GM19351 (cell line): ENCODE measurements around the gene HTATSF1.

Experiments used
- ATAC-seq: cut with Tn5 transposase; IDR thresholded peaks from one replicate; pipeline ENCODE4 v1.9.1; 2021; ENCODE audit warnings: mild to moderate bottlenecking, moderate library complexity; ENCODE audit not compliant: unreplicated experiment

The HTATSF1 gene, protein sequence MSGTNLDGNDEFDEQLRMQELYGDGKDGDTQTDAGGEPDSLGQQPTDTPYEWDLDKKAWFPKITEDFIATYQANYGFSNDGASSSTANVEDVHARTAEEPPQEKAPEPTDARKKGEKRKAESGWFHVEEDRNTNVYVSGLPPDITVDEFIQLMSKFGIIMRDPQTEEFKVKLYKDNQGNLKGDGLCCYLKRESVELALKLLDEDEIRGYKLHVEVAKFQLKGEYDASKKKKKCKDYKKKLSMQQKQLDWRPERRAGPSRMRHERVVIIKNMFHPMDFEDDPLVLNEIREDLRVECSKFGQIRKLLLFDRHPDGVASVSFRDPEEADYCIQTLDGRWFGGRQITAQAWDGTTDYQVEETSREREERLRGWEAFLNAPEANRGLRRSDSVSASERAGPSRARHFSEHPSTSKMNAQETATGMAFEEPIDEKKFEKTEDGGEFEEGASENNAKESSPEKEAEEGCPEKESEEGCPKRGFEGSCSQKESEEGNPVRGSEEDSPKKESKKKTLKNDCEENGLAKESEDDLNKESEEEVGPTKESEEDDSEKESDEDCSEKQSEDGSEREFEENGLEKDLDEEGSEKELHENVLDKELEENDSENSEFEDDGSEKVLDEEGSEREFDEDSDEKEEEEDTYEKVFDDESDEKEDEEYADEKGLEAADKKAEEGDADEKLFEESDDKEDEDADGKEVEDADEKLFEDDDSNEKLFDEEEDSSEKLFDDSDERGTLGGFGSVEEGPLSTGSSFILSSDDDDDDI

DNA sequence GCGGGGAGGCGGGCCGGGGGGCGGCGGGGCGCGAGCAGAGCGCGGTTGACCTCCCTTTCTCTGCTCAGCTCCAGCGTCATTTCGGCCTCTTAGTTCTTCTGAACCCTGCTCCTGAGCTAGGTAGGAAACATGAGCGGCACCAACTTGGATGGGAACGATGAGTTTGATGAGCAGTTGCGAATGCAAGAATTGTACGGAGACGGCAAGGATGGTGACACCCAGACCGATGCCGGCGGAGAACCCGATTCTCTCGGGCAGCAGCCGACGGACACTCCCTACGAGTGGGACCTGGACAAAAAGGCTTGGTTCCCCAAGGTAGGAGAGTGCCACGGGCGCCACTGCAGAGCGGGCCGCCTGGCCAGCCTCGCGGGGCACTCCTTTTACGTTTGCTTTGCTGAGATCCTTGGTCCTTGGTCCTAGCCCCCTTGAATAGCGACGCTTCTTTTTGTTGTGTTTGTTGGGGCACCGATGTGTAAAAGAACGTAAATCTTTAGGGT lies at the start of gene HTATSF1:
Gene HTATSF1 (plus strand): TSS at position 37 of the 497 bp plus-strand sequence. CDS start 93 bp downstream, at position 130.
- peak; percentile 14 for ATAC-seq

DNA sequence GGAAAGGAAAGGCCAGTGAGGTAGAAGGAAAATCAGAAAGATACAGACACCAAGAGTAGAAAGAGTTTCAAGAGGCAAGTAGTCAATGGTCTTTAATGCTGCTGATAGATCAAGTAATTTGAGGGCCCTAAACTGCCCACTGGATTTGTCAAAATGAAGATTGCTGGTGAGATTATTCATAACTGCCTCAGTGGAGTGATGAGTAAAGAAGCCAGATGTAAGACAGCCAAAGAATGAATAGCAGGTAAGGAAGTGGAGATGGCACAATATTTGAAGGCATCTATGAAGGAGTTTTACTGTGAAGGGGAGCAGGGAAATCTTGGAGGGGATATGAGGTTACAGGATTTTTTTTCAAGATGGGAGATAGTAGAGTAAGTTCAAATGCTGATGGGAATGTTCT lies 49.4 kb upstream of the HTATSF1 start:
- ATAC-seq = no peak

DNA sequence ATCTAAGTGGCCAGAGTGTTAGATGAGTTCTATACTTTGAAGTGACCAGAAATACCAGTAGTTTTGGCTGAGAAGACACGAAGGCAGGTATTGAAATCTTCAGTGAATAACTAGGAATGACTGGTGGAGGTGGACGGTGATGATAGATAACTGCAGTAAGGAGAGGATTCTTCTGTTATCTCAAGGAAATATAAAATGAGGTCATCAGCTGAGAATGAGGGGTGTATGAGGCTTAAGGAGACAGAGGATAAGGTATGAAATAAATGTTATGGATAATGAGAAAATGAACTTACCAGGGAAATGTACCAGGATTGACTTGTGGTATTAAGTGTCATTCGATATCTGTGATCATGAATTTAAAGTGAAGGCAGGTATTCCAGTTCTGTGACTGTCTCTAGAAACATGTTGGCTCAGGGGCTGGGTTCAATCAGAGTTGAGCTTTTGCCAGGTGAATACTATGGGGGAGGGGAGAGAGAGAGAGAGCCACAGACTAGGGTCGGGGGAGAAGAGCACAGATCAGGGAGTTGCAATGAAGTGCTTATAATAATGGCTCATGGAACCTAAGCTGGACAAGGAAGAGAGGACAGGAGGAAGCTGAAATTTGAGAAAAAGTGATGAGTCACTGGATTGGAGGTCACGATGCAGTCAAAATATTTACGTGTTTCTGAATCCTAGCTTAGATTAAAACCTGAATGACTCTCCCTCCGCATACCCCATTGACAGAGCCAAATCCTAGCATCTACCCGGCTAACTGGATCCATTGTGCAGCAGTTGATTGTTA lies 47.2 kb upstream of the HTATSF1 start:
- no peak for ATAC-seq

DNA sequence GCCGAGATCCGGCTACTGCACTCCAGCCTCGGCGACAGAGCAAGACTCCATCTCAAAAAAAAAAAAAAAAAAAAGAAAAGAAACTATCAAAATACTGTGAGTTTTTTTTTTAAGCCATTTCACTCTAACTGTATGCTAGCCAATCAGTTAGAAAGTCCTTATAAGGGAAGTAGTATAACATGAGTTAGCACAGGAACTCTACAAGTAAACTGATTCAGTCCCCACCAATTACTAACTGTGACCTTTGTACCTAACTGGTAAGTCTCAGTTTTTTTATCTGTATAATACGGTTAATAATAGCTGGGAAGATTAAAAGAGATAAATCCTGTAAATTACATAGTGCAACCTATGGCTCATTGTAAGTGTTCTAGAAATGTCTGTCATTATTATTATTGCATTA lies 44.8 kb upstream of the HTATSF1 start:
- no peak for ATAC-seq

DNA sequence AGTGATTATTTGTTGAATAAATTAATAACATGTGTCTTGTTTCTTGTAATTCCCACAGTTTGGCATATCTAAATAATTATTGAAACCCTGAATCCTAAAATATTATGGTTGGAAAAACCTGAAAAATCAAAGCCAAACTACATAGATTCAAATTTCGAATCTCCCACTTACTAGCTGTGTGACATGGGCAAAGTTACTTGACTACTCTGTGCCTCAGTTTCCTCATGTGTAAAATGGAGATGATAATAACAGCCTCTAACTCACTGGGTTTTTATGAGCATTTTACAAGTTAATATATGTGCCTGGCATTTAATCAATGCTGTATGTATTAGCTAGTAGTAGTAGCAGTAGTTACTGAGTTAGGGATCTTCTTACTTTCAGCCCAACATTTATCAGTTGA lies 44.3 kb upstream of the HTATSF1 start:
- no peak for ATAC-seq

DNA sequence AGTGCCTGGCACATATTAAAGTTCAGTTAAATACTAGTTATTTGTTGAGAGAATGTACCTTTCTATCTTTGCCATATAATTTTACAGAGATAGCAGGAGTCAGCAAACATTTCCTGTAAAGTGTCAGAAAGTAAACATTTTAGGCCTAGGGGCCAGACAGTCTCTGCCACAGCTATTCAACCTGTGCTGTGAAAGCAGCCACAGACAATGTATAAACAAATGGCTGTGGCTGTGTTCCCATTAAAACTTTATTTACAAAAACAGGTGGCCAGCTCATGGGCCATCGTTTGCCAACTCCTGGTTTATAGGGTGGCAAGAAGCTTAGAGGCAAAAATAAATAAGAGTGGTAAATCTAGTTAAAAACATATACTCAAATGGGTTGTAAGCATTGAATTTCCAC lies 43.6 kb upstream of the HTATSF1 start:
- ATAC-seq = no peak

DNA sequence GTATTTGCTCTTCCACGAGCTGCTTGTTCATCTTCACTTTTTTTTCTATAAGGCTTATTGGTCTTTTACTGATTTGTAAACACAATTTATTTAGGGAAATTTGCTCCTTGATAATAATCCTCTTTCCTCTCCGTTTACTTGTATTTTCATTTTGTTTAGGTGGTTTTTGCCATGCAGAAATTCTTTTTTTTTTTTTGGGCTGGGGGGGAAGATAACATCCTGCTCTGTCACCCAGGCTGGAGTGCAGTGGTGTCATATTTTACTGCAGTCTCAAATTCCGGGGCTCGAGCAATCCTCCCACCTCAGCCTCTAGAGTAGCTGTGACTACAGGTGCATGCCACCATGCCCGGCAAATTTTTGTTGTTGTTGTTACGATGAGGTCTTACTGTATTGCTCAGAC lies 41.3 kb upstream of the HTATSF1 start:
- ATAC-seq = no peak

DNA sequence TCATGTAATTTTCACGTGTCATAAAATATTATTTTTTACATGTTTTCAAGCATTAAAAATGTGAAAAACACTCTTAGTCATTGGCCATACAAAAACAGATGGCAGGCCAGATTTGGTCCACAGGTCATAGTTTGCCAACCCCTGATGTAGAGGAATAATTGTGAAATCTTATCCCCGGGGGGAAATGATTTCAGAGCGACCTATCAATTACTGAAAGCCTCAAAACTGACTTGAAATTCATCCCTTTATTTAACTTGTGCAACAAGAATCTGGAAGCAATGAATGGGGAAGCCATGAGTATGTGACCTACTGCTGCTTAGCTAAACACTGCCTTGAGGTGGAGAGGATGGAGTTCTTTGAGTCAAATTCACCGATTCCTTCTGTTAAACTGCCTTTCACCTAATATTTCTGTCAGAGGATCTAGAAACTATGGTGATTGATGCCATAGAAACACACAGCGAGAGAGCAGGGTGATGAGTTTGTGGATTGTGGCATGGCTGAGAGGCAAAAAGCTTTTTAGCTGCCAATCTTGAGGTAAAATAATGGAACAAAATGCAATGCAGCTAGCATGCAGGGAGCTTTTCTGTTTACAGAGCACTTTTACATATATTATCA lies 40.0 kb upstream of the HTATSF1 start:
- ATAC-seq = no peak

DNA sequence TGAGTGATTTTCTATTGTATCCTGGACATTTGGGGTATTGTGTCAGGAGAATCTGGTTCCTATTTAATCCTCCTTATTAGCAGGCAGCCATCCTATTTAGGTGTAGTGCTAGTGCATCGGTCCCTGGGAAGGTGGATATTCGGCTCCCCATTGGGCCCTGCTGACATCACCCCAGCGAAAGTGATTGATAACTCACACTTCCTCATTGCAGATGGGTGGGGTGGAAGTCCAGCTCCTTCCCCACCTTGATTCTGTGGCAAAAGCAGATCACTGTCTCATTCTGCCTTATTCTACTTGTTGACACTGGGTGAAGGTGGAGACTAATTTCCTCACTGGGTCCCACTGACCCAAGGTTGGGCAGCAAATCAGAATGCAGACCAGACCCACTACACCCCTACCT lies 32.8 kb upstream of the HTATSF1 start:
- ATAC-seq = no peak

DNA sequence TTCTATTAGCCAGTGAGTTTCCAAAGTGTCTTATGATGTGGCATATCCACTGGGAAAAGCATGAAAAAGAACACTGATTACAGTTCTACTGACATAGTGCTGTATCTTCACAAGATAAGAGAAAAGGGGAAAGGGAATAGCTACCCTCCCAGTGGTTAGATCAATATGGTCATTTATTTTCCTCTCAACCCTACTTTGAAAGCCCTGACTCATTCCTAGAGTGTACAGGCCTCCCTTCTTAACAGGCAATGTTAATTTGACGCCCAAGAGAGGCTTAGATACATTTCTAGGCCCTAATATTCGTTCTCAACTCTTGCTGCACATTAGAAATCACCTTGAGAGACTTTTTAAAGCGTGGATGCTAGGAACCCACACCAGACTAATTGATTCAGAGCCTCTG lies 30.1 kb upstream of the HTATSF1 start:
- ATAC-seq = peak; percentile 76

DNA sequence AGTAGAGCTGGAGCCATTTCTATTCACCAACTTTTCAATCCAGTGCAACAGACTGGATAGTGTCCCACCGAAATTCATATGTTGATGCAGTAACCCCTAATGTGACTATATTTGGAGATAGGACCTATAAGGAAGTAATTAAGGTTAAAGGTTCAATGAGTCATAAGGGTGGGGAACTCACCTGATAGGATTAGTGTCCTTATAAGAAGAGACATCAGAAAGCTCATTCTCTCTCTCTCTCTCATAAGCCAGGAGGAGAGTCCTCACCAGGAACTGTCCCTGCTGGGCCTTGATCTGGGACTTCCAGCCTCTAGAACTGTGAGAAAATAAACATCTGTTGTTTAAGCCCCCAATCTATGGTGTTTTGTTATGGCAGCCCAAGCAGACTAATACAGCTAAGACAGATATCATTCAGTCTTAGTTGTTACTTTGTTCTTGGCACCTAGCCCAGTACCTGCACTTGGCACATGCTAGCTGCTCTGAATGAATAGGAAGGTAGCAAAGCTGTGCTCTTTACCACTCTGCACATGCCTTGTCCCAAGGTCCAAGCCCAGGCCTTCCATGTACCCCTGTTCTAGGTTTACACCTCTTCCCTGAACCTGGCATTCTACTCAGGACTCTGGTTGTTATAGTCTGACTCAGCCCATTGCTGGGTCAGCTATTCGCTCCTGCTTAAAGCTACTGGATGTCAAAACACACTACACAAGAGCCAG lies 28.8 kb upstream of the HTATSF1 start:
- no peak for ATAC-seq

DNA sequence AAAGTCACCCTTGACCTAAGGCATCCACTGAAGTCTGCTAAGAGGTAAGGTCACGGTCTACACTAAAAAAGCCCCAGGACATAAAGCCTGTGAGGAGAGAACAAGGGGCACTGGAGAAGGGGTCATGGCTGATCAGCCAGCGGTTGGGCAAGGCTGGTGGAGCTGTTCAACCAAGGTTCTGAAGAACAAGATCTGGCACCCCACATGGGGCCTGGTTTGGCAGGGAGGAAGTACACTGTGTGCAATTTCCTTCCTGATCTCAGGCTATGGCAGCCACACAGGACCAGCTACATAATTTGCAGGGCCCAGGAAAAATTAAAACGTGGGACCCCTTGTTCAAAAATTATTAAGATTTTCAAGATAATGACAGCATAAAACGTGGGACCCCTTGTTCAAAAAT lies 23.7 kb upstream of the HTATSF1 start:
- no peak for ATAC-seq

DNA sequence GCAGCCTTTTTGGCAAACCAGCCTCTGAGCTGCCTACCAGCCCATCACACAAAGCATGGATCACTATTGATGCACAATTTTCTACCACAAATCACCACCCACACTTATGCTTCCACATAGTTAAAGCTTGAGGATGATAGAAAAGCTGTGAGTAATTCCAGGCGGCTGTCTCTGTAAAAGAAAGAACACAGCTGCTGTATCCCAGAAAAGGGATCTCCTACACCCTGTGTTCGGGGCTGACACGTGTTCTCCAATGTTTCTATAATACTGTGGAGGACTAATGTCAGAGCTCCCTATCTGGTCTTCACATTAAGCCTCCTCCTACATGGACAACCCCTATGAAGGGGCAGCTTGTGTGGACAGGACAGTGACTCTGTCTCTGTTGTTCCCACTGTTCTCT lies 22.2 kb upstream of the HTATSF1 start:
- ATAC-seq = no peak

DNA sequence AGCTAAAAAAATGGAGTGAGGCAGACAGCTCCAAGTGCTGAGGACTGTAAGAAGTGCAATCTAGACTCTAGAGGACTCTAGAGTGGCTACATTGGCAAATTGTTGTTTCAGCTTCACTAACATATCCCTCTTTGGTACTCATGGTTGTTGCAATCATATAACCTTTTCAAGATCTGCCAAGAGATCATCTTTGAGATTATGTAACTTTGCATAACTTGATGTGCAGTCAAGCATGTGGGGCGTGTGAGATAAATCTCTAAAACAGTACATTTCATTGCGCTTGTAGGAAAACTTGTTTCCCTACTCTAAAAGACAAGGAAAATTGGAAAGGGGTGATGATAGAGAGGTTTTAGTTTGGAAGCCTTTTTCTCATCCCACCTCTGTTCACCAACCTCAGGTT lies 20.9 kb upstream of the HTATSF1 start:
- no peak for ATAC-seq

DNA sequence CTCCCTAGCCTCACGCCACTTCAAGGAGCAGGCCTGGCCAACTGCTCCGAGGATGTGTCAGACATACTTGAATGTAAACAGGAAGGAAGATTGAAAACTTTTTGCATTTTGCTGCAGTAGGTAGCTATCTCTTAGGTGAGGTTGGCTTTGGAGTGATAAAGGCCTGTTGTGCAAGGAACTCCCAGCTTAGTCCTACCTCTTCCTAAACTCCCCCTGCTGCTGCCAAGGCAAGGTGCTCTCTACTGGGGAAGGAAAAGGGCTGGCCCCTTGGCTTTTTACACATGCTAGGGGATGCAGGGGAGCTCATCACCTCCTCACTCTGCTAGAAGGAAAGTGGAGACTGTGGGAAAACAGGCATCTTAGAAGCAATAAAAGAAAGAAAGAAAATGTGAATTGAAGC lies 20.4 kb upstream of the HTATSF1 start:
- ATAC-seq = no peak

DNA sequence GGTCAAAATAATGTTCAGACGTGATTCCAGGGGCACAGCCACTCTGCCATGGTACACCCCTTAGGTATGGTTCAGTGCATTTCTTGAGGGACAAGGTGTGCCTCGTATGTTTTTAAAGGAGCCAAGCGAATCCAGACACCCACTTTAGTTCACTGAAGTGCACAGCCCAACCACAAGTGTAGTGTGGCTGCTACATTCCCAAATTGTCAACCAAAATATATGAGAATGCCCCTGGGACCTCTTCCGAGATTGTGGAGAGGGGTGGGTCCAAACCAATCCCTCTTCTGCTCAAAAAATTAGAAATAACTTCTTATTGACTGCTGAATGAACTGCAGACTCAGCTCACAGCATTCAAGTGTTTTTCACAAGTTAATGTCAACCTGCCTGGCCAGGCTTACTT lies 17.0 kb upstream of the HTATSF1 start:
- no peak for ATAC-seq

DNA sequence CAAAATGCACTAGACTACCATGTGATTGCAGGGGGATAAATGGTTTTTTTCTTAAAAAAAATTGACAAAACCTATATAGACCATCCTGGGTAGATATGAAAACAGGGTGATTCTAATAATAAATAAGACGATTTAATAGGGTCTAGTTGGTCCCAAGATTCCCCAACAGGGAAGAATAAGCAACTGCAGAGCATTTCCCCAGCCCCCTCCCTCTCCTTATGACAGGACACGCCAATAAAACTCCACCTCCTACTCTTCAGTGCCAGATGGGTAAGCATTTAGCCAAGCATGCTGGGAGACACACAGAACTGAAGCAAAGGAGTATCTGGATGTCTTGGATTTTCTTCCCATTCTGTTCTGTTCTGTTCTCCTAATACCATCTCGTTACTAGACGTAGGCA lies 9.7 kb upstream of the HTATSF1 start, which contains the start of gene BRS3:
Gene BRS3 (plus strand): TSS at position 301 of the 400 bp plus-strand sequence. CDS start 168 bp downstream, outside the sequence.
- no peak for ATAC-seq

DNA sequence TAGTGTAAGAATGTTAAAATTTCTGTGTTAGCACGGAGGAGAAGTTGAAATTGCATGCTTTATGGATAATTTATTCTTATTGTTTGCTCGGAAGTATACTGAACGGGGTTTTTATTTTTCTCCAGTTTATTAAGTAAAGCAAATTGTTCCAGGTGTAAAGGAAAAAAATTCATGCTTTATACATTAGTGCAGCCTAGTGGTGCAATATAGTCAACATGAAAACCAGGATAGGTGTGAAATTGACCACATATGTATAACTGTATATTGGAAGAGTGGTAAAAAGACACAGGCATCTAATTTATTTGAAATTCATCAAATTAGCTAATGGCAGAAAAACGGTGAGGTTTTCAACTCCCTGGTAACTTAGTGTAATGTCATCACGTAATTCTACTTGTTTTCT lies 8.7 kb upstream of the HTATSF1 start:
- ATAC-seq = no peak

DNA sequence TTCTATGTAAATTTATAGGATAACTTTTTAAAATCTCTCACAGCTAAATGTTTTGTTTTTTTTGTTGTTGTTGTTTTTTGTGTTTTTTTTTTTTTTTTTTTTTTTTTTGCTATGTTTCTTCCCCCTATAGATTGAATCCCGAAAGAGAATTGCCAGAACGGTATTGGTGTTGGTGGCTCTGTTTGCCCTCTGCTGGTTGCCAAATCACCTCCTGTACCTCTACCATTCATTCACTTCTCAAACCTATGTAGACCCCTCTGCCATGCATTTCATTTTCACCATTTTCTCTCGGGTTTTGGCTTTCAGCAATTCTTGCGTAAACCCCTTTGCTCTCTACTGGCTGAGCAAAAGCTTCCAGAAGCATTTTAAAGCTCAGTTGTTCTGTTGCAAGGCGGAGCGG lies 5.6 kb upstream of the HTATSF1 start:
- ATAC-seq = no peak

DNA sequence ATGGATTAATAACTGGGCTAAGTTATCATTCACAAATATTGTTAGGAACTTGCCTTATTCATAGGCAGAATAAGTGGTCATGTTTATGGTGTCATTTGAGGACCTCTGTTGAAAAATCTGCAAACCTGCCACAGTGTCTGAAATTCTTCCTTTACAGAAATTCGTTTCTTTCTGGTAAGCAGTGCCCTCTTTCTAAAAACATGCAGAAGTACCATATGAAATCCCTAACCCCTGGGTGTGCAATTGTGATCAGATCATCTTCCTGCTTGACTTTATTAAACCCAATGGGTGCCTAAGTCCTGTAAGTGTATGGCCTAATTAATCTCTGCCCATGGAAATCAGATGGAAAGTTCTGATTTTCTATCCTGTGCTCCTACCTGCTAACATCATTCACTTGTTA lies 4.4 kb upstream of the HTATSF1 start:
- no peak for ATAC-seq
